Brain microvascular endothelial cell (primary cell): ENCODE measurements around the gene TSHZ3.

Experiments used
- DNase-seq: peaks from one replicate; pipeline ENCODE4 v3.0.0-alpha.2; 2020
- H3K27ac ChIP-seq: fragments of 250-450 bp; sonication (Bioruptor Pico); 2 replicates; pipeline ENCODE4 v1.5.1; 2020; ENCODE audit warnings: mild to moderate bottlenecking, moderate library complexity
- H3K27me3 ChIP-seq: fragments of 250-450 bp; sonication (Bioruptor Pico); replicated peaks from 2 replicates; pipeline ENCODE4 v1.5.1; 2020; ENCODE audit warnings: mild to moderate bottlenecking
- H3K36me3 ChIP-seq: fragments of 250-450 bp; sonication (Bioruptor Pico); replicated peaks from 2 replicates; pipeline ENCODE4 v1.5.1; 2020; ENCODE audit warnings: mild to moderate bottlenecking
- H3K4me3 ChIP-seq: 2 replicates; pipeline ENCODE4 v1.5.1; 2011; ENCODE audit warnings: low read depth, mild to moderate bottlenecking, control low read depth, low read length, moderate library complexity
- in situ Hi-C: cut with HindIII; loops from 2 replicates; pipeline ENCODE4 v1.10.0; 2017; ENCODE audit warnings: low sequenced_read_pairs, low pct_ligation_motif_present
- TF ChIP-seq, protein P1 (sequence below): IDR thresholded peaks from 2 replicates; pipeline ENCODE4 v1.5.1; 2011; ENCODE audit warnings: low read depth, mild to moderate bottlenecking, moderate library complexity, low read length, control low read depth, inconsistent platforms; ENCODE audit errors: missing control alignments

Gene TSHZ3

DNA sequence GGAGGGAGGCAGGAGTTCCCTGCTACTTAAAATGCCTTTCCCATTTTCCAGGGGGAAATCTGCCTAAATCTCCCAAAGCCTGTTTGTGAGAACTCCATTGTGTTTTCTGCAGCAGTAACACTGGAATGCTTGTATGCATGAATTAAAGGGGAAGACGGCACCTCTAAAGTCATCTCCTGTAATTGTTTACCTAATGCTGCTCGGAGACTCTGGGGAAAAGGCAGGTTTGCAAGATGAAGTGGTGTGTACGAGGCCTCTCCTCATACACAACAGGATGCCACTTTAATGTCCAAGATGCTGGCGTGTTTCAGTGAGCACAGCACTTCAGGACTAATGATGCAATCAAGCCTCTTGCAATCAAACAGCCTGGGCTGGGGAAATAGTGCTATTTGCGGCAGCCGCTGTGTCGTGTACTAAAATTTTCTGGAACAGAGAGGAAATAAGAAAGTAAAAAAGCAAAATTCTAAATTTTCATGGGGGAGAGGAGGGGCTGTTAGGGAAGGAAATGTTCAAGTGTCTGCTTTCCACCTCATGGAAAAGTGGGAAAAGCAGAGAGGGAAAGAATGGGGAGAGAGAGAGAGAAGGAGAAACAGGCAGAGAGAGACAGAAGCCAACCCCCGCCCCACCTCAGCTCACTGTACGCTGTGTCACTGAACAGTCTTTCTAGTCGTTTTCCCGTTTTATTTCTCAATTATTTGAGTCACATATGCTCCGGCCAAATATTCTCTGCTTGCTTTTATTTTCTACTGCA lies 32.9 kb downstream of the TSHZ3 start:
- in situ Hi-C loops = no loop called here
- H3K36me3 ChIP-seq = no peaks in the 10 kb centered on the region
- no peak overlapping the region for H3K27ac ChIP-seq
- no peak overlapping the region for H3K4me3 ChIP-seq
- TF ChIP-seq, protein P1, sequence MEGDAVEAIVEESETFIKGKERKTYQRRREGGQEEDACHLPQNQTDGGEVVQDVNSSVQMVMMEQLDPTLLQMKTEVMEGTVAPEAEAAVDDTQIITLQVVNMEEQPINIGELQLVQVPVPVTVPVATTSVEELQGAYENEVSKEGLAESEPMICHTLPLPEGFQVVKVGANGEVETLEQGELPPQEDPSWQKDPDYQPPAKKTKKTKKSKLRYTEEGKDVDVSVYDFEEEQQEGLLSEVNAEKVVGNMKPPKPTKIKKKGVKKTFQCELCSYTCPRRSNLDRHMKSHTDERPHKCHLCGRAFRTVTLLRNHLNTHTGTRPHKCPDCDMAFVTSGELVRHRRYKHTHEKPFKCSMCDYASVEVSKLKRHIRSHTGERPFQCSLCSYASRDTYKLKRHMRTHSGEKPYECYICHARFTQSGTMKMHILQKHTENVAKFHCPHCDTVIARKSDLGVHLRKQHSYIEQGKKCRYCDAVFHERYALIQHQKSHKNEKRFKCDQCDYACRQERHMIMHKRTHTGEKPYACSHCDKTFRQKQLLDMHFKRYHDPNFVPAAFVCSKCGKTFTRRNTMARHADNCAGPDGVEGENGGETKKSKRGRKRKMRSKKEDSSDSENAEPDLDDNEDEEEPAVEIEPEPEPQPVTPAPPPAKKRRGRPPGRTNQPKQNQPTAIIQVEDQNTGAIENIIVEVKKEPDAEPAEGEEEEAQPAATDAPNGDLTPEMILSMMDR = no peak
- DNase-seq = no peak
- H3K27me3 ChIP-seq = no peaks in the 10 kb centered on the region

GRCh38 chr19:31315652-31316051 lies 33.6 kb downstream of the TSHZ3 start:
- Histone ChIP-seq H3K27me3 (no peaks in the 10 kb centered on the region), H3K27ac (no peak overlapping the region), H3K4me3 (no peak overlapping the region), H3K36me3 (no peaks in the 10 kb centered on the region)
- TF ChIP-seq, protein P1 = no peak
- in situ Hi-C loops = no loop called here
- no peak for DNase-seq

DNA sequence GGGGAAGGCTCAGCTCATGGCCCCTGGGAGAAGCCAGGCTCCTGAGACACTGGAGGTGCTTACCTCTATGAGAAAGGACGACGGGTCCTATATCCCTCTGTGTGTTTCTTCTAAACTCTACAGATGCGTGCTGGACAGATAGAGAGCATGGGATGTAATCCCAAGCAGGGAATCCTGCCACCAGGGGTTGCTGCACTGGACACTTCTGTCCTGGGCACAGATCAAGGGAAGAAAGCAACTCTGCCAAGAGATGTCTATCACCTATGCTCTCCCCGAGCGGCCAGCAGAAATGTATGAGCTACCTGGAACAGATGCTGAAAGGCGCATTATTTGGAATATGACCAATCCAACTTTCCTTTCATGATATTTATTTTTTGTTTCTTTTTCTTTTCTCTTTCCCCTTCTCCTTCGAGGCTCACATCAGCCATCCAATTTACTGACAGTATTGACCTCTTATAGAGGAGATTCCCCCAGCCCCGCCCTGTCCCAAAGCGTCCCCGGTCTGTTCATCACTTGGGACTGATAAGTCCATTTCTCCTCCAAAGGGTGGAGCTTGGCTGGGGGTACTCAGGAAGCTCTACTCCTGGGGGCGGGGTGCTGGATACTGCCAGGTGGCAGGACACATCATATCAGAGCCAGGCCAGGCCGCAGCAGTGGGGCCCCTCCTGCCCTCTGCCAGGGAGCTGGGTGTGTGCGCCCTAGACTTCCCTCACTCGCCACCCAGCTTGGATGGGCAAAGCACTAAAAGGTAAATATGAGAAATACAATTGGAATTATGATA lies 34.2 kb downstream of the TSHZ3 start:
- H3K27me3 ChIP-seq = no peaks in the 10 kb centered on the region
- no peaks in the 10 kb centered on the region for H3K36me3 ChIP-seq
- in situ Hi-C loops = no loop called here
- H3K4me3 ChIP-seq = no peak overlapping the region
- TF ChIP-seq, protein P1 = peak; percentile 57
- no peak for DNase-seq
- H3K27ac ChIP-seq = no peak overlapping the region

GRCh38 chr19:31314156-31314555 lies 35.1 kb downstream of the TSHZ3 start:
- no peak overlapping the region for H3K4me3 ChIP-seq
- in situ Hi-C loops = no loop called here
- no peak overlapping the region for H3K27ac ChIP-seq
- no peak for DNase-seq
- TF ChIP-seq, protein P1 = no peak
- no peaks in the 10 kb centered on the region for H3K27me3 ChIP-seq
- H3K36me3 ChIP-seq = no peaks in the 10 kb centered on the region

DNA sequence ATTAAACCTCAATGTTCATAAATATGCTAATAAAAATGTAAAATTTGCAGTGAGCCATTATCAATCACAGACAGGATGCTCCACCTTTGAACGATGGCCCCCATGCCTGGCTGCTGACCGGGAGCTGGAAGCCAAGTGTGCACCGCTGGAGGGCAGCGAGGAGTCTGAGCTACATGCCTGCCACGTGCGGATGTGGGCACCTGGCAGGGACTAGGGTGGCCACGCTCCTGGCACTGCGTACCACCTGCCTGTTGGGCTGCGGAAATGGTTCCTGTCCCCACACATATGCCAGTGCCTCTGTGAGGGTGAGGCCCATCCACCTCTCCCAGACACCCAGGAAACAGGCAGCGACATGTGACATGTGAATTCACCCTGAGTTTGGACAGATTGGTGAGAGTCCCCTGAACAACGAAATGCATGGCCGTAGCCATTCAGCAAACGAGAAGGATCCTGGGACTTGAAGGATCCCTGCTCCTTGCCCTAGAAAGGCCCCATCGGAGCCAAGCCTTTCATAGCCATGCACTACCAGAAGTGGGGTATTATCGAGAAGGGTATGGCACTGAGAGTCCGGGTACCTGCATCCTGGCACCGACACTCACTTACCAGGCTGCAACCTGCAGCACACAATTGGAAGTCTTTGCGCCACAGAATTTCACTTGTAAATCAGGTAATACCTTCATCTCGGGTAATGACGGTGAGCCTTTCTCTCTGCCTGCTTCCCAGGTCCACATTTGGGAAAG lies 35.8 kb downstream of the TSHZ3 start:
- DNase-seq = no peak
- no peaks in the 10 kb centered on the region for H3K27me3 ChIP-seq
- TF ChIP-seq, protein P1 = no peak
- no peaks in the 10 kb centered on the region for H3K36me3 ChIP-seq
- H3K4me3 ChIP-seq = no peak overlapping the region
- no peak overlapping the region for H3K27ac ChIP-seq
- in situ Hi-C loops = no loop called here
